B cell (primary cell): ENCODE data around the gene HK3. TPM values are rescaled to one million over a fixed set of nuclear protein-coding genes. Genes with fewer than 3 reads are reported as not detected.

Experiments used
- ATAC-seq: fragments of 200-7000 bp; cut with Tn5 transposase; one replicate; pipeline ENCODE4 v1.10.0; 2021; ENCODE audit warnings: low read depth, mild to moderate bottlenecking, moderate number of reproducible peaks, moderate library complexity
- CTCF ChIA-PET: fragments of 350-600 bp; sonication (Branson Sonifier 250); formaldehyde crosslinking; loops from one replicate; lab custom pipeline; 2021; ENCODE audit warnings: antibody characterized with exemption, inconsistent platforms; lab: Charles Lee
- POLR2A ChIA-PET: fragments of 350-600 bp; sonication (Branson Sonifier 250); formaldehyde crosslinking; loops from one replicate; lab custom pipeline; 2021; ENCODE audit warnings: antibody characterized with exemption; lab: Charles Lee
- DNase-seq: peaks from one replicate; pipeline ENCODE4 v3.0.0; 2013
- H2AFZ ChIP-seq: 2 replicates; pipeline ENCODE4 v1.6.1; 2012; ENCODE audit warnings: mild to moderate bottlenecking, low read depth, low read length; ENCODE audit not compliant: insufficient read depth, poor library complexity, severe bottlenecking
- H3K27ac ChIP-seq, 2 donors: 1 replicate in 1 of 2; 2 replicates in 1 of 2; pipeline ENCODE4 v1.5.1; 2012 to 2013; ENCODE audit warnings: low read length in 2 of 2, mild to moderate bottlenecking in 2 of 2, moderate library complexity in 1 of 2
- H3K27me3 ChIP-seq, 4 experiments: fragments of 200-600 bp in 1 of 4; sonication (generic) in 1 of 4; replicated peaks in 1 of 4; 1 replicate in 2 of 4; 2 replicates in 2 of 4; pipeline versions ENCODE4 v1.6.1 to v1.7.0; 2013 to 2016; ENCODE audit warnings: low read length in 3 of 4, mild to moderate bottlenecking in 2 of 4, mixed read lengths in 1 of 4, moderate library complexity in 1 of 4; ENCODE audit not compliant: insufficient read depth in 4 of 4, control insufficient read depth in 3 of 4; ENCODE audit errors: control extremely low read depth in 1 of 4
- H3K36me3 ChIP-seq, 2 experiments: replicated peaks in 1 of 2; 1 replicate in 1 of 2; 2 replicates in 1 of 2; pipeline versions ENCODE4 v1.6.1 to v1.7.1; 2013; ENCODE audit warnings: low read length in 1 of 2; ENCODE audit not compliant: insufficient read depth in 2 of 2, control insufficient read depth in 1 of 2; ENCODE audit errors: control extremely low read depth in 1 of 2, extremely low read depth in 1 of 2
- H3K4me1 ChIP-seq, 2 donors: fragments of 200-600 bp in 1 of 2; sonication (generic) in 1 of 2; 1 replicate in 1 of 2; 2 replicates in 1 of 2; pipeline versions ENCODE4 v1.5.1 to v1.6.1; 2013 to 2017; ENCODE audit warnings: low read length in 2 of 2; ENCODE audit not compliant: control insufficient read depth in 2 of 2, insufficient read depth in 2 of 2
- H3K4me2 ChIP-seq: replicated peaks from 2 replicates; pipeline ENCODE3; 2012; ENCODE audit warnings: mild to moderate bottlenecking, low read depth, low read length; ENCODE audit not compliant: poor library complexity, severe bottlenecking
- H3K4me3 ChIP-seq, 5 experiments: fragments of 200-600 bp in 1 of 5; sonication (generic) in 1 of 5; 1 replicate in 3 of 5; 2 replicates in 2 of 5; pipeline versions ENCODE4 v1.5.1 to v1.7.0; 2011 to 2016; ENCODE audit warnings: low read length in 4 of 5, mild to moderate bottlenecking in 4 of 5, low read depth in 2 of 5, control low read depth in 1 of 5, moderate library complexity in 1 of 5; ENCODE audit not compliant: insufficient read depth in 1 of 5; ENCODE audit errors: control extremely low read depth in 1 of 5, extremely low read depth in 1 of 5
- H3K79me2 ChIP-seq: fragments of 200-600 bp; sonication (generic); one replicate; pipeline ENCODE4 v1.6.0; 2016; ENCODE audit warnings: low read length; ENCODE audit not compliant: control insufficient read depth, insufficient read depth
- H3K9ac ChIP-seq: fragments of 200-600 bp; sonication (generic); 2 replicates; pipeline ENCODE4 v1.6.1; 2017; ENCODE audit warnings: mild to moderate bottlenecking, low read length, moderate library complexity
- H3K9me3 ChIP-seq, 3 donors: one replicate each; pipeline versions ENCODE4 v1.6.1 to v1.7.1; 2013; ENCODE audit warnings: low read length in 2 of 3; ENCODE audit not compliant: control insufficient read depth in 2 of 3, insufficient read depth in 1 of 3; ENCODE audit errors: control extremely low read depth in 1 of 3
- H4K20me1 ChIP-seq: 2 replicates; pipeline ENCODE4 v1.6.0; 2012; ENCODE audit warnings: mild to moderate bottlenecking, low read length; ENCODE audit not compliant: insufficient read depth, control insufficient read depth, poor library complexity, severe bottlenecking
- H3K27ac Mint-ChIP-seq: one replicate; pipeline ENCODE4 v1.8.0; 2021; ENCODE audit warnings: mixed read lengths
- H3K27me3 Mint-ChIP-seq: one replicate; pipeline ENCODE4 v1.8.0; 2021; ENCODE audit warnings: mixed read lengths
- H3K4me1 Mint-ChIP-seq: one replicate; pipeline ENCODE4 v1.8.0; 2021; ENCODE audit warnings: mixed read lengths
- H3K4me3 Mint-ChIP-seq: one replicate; pipeline ENCODE4 v1.8.0; 2021; ENCODE audit warnings: mixed read lengths
- H3K9me3 Mint-ChIP-seq: one replicate; pipeline ENCODE4 v1.8.0; 2022; ENCODE audit warnings: mixed read lengths; ENCODE audit not compliant: insufficient read depth
- CTCF ChIP-seq: fragments of 200-600 bp; IDR thresholded peaks from one replicate; pipeline ENCODE4 v1.8.0; 2022; ENCODE audit warnings: antibody characterized with exemption, mild to moderate bottlenecking
- EZH2 ChIP-seq: IDR thresholded peaks from 2 replicates; pipeline ENCODE4 v1.6.1; 2012; ENCODE audit warnings: borderline replicate concordance, low read depth, mild to moderate bottlenecking, moderate library complexity, low read length; ENCODE audit not compliant: insufficient read depth, poor library complexity, severe bottlenecking
- WGBS: methylation state at CpG from one replicate; pipeline ENCODE4 v1.1.5; 2013; ENCODE audit warnings: missing lambda C conversion rate; ENCODE audit not compliant: insufficient coverage; 5-methylcytosine and 5-hydroxymethylcytosine counted together
- intact Hi-C: fragments of 100-400 bp; cut with micrococcal nuclease; formaldehyde crosslinking; loops from one replicate; pipeline ENCODE4 v1.10.0; 2022
- polyA plus RNA-seq: library from polyadenylated mRNA; depleted of rRNA; stranded (reverse); fragments of >200 nt; gene quantifications from 2 replicates; pipeline ENCODE4 v1.2.3, GENCODE V29; 2012
- total RNA-seq, 2 donors: library from RNA; stranded (reverse); fragments of 120-200 nt in 1 of 2; gene quantifications; 1 replicate in 1 of 2; 2 replicates in 1 of 2; pipeline versions ENCODE4 v1.2.3 to v1.2.4, GENCODE V29; 2013 to 2022

HK3 gene
- total and polyA plus RNA-seq, 2 donors (not counting 1 experiment from before 2014, with no cell fraction given) = 0.30 to 5.0 TPM

GRCh38 chr5:176878463-176878862, 20.7 kb downstream of the HK3 start:
- ATAC-seq = no peak
- ChIA-PET POLR2A (no interaction called here), CTCF (no interaction called here)
- H3K4me1 ChIP-seq = no peaks in the 10 kb centered on the region
- no peaks in the 10 kb centered on the region for H4K20me1 ChIP-seq
- Mint-ChIP-seq H3K27me3 (peaks cover 30% of the 10 kb centered on the region), H3K27ac (no peak overlapping the region), H3K9me3 (no peaks in the 10 kb centered on the region), H3K4me1 (no peaks in the 10 kb centered on the region), H3K4me3 (no peak overlapping the region)
- H3K27me3 ChIP-seq = peaks cover 0 to 31% (median 3%) of the 10 kb centered on the region in 4 experiments
- H2AFZ ChIP-seq = no peak overlapping the region
- H3K4me2 ChIP-seq = no peak overlapping the region
- H3K36me3 ChIP-seq = no peaks in the 10 kb centered on the region
- H3K9me3 ChIP-seq = peaks cover 0 to 4% (median 0%) of the 10 kb centered on the region in 3 donors
- no peak for DNase-seq
- H3K27ac ChIP-seq = no peak overlapping the region
- intact Hi-C loops = no loop called here
- no peaks in the 10 kb centered on the region for H3K79me2 ChIP-seq
- TF ChIP-seq EZH2 (no peak), CTCF (no peak)
- WGBS = 98% methylated on average over 9 of the region's 12 CpGs
- H3K9ac ChIP-seq = no peak overlapping the region
- H3K4me3 ChIP-seq = no peak overlapping the region

- Histone ChIP-seq H3K9ac (no peak overlapping the region), H3K4me1 (no peaks in the 10 kb centered on the region), H3K27ac (no peak overlapping the region), H4K20me1 (no peaks in the 10 kb centered on the region), H3K36me3 (no peaks in the 10 kb centered on the region), H3K27me3 (peaks cover 0 to 31% (median 3%) of the 10 kb centered on the region in 4 experiments), H3K79me2 (no peaks in the 10 kb centered on the region), H3K4me2 (no peak overlapping the region), H3K4me3 (no peak overlapping the region), H2AFZ (no peak overlapping the region), H3K9me3 (peaks cover 0 to 9% (median 0%) of the 10 kb centered on the region in 3 donors)
- H3K27me3 Mint-ChIP-seq = peaks cover 27% of the 10 kb centered on the region
- DNase-seq (no peak), ATAC-seq (no peak)
- no peak overlapping the region for H3K4me3 Mint-ChIP-seq
- peaks cover 2% of the 10 kb centered on the region for H3K4me1 Mint-ChIP-seq
- ChIA-PET CTCF (no interaction called here), POLR2A (no interaction called here)
- WGBS = 87% methylated on average over 21 of the region's 21 CpGs
- intact Hi-C loops = no loop called here
- H3K9me3 Mint-ChIP-seq = no peaks in the 10 kb centered on the region
- no peak overlapping the region for H3K27ac Mint-ChIP-seq
- TF ChIP-seq CTCF = no peak
- no peak for TF ChIP-seq EZH2
Observed at GRCh38 chr5:176877793-176878331, 21.3 kb downstream of the HK3 start.
